ENCODE measurements around the gene PSORS1C2. TPM values are rescaled to one million over a fixed set of nuclear protein-coding genes. Genes with fewer than 3 reads are reported as not detected.
"Not testable (repeated sequence)": the region's sequence is repeated elsewhere in the genome, so short reads cannot be mapped to it uniquely, and the experiment has no call there.

The PSORS1C2 gene
- total RNA-seq, 1 experiment from 2014 or later: not detected

- in situ Hi-C loops (cut with HindIII; ENCODE audit: low sequenced_read_pairs): no loop called here
- DNase-seq (ENCODE audit: low spot score): no peak
These were observed 30.4 kb upstream of the PSORS1C2 start for GRCh38 chr6:31169123-31169857.

GRCh38 chr6:31168606-31169005, 29.7 kb upstream of the PSORS1C2 start:
- in situ Hi-C loops (cut with HindIII; ENCODE audit: low sequenced_read_pairs): no loop called here
- DNase-seq (ENCODE audit: low spot score): no peak

GRCh38 chr6:31165986-31166385, 27.1 kb upstream of the PSORS1C2 start:
- in situ Hi-C loops (cut with HindIII; ENCODE audit: low sequenced_read_pairs): no loop called here
- DNase-seq (ENCODE audit: low spot score): no peak

GRCh38 chr6:31165064-31165832, 26.4 kb upstream of the PSORS1C2 start:
- DNase-seq (ENCODE audit: low spot score); in situ Hi-C loops (cut with HindIII; ENCODE audit: low sequenced_read_pairs): not testable (repeated sequence)

- DNase-seq (ENCODE audit: low spot score); in situ Hi-C loops (cut with HindIII; ENCODE audit: low sequenced_read_pairs): not testable (repeated sequence)
These were observed 25.7 kb upstream of the PSORS1C2 start for GRCh38 chr6:31164475-31165063.

- in situ Hi-C loops (cut with HindIII; ENCODE audit: low sequenced_read_pairs): no loop called here
- DNase-seq (ENCODE audit: low spot score): no peak
These were observed 25.1 kb upstream of the PSORS1C2 start for GRCh38 chr6:31163922-31164321.

- DNase-seq (ENCODE audit: low spot score): peak; percentile 78
- in situ Hi-C loops (cut with HindIII; ENCODE audit: low sequenced_read_pairs): no loop called here
These were observed 23.7 kb upstream of the PSORS1C2 start for GRCh38 chr6:31162463-31163165.

GRCh38 chr6:31161216-31162126, 22.6 kb upstream of the PSORS1C2 start:
- in situ Hi-C loops (cut with HindIII; ENCODE audit: low sequenced_read_pairs): no loop called here
- no peak for DNase-seq (ENCODE audit: low spot score)

- in situ Hi-C loops (cut with HindIII; ENCODE audit: low sequenced_read_pairs): no loop called here
- DNase-seq (ENCODE audit: low spot score): no peak
These were observed 20.3 kb upstream of the PSORS1C2 start for GRCh38 chr6:31158863-31159855.

GRCh38 chr6:31158140-31158862, 19.4 kb upstream of the PSORS1C2 start, which contains the start of gene TCF19:
TSS of gene TCF19 (plus strand) at chr6:31158589. CDS start at chr6:31159470, 881 bp downstream.
- peak; percentile 99 for DNase-seq (ENCODE audit: low spot score)
- in situ Hi-C loops (cut with HindIII; ENCODE audit: low sequenced_read_pairs): no loop called here

- in situ Hi-C loops (cut with HindIII; ENCODE audit: low sequenced_read_pairs): no loop called here
- no peak for DNase-seq (ENCODE audit: low spot score)
These were observed 18.8 kb upstream of the PSORS1C2 start, which contains the start of gene CCHCR1 for GRCh38 chr6:31157513-31158139. TSS of gene CCHCR1 (minus strand) at chr6:31157802. CDS start at chr6:31157600, 202 bp downstream.

- in situ Hi-C loops (cut with HindIII; ENCODE audit: low sequenced_read_pairs): no loop called here
These were observed 17.8 kb upstream of the PSORS1C2 start for GRCh38 chr6:31156641-31157040.

GRCh38 chr6:31154436-31154835, 15.6 kb upstream of the PSORS1C2 start:
- no peak for DNase-seq (ENCODE audit: low spot score)
- in situ Hi-C loops (cut with HindIII; ENCODE audit: low sequenced_read_pairs): no loop called here

More at GRCh38 chr6:31156641-31157040, 17.8 kb upstream of the PSORS1C2 start:
- DNase-seq (ENCODE audit: low spot score): no peak

GRCh38 chr6:31152781-31153180, 13.9 kb upstream of the PSORS1C2 start:
- DNase-seq (ENCODE audit: low spot score): no peak
- in situ Hi-C loops (cut with HindIII; ENCODE audit: low sequenced_read_pairs): no loop called here

GRCh38 chr6:31149827-31150447, 11.1 kb upstream of the PSORS1C2 start:
- in situ Hi-C loops (cut with HindIII; ENCODE audit: low sequenced_read_pairs): no loop called here
- DNase-seq (ENCODE audit: low spot score): no peak

- in situ Hi-C loops (cut with HindIII; ENCODE audit: low sequenced_read_pairs): no loop called here
These were observed 6.5 kb upstream of the PSORS1C2 start for GRCh38 chr6:31145386-31145785.

More at GRCh38 chr6:31145386-31145785, 6.5 kb upstream of the PSORS1C2 start:
- no peak for DNase-seq (ENCODE audit: low spot score)

All from G401 (cell line).